HepG2 (cell line): ENCODE data around the gene BABAM2. TPM values are rescaled to one million over a fixed set of nuclear protein-coding genes. Genes with fewer than 3 reads are reported as not detected.

Experiments
- BCL6 ChIP-seq: IDR thresholded peaks from 2 replicates; pipeline ENCODE4 v1.6.1; 2016; ENCODE audit warnings: missing genetic modification reagents, missing compliant biosample characterization
- CREB1 ChIP-seq, 2 experiments: fragments of 450-650 bp in 1 of 2; IDR thresholded peaks; 2 replicates each; pipeline ENCODE4 v1.6.1; 2016 to 2017; ENCODE audit warnings: control low read depth in 1 of 2, mild to moderate bottlenecking in 1 of 2, missing compliant biosample characterization in 1 of 2, missing genetic modification characterization in 1 of 2
- CREB3 ChIP-seq: sonication (generic); formaldehyde crosslinking; IDR thresholded peaks from 2 replicates; pipeline ENCODE4 v1.5.0; 2020; ENCODE audit warnings: missing genetic modification reagents
- DNMT3B ChIP-seq: conservative IDR thresholded peaks from 2 replicates; pipeline ENCODE4 v1.6.1; 2016; ENCODE audit warnings: missing biosample characterization, control low read depth
- GATAD2A ChIP-seq: IDR thresholded peaks from 2 replicates; pipeline ENCODE4 v1.6.1; 2016
- MAX ChIP-seq: IDR thresholded peaks from 2 replicates; pipeline ENCODE4 v1.6.1; 2012; ENCODE audit warnings: inconsistent platforms
- PCBP2 ChIP-seq: fragments of 200-400 bp; formaldehyde crosslinking; optimal IDR thresholded peaks from 2 replicates; pipeline ENCODE3; 2018; ENCODE audit warnings: low read length, low read depth; ENCODE audit not compliant: poor library complexity, severe bottlenecking
- RFXANK ChIP-seq: IDR thresholded peaks from 2 replicates; pipeline ENCODE4 v1.6.1; 2016
- SMC3 ChIP-seq: IDR thresholded peaks from 2 replicates; pipeline ENCODE4 v1.6.1; 2011; ENCODE audit warnings: low read length, improper control_type of control experiment
- TBP ChIP-seq: sonication (generic); formaldehyde crosslinking; IDR thresholded peaks from 2 replicates; pipeline ENCODE4 v1.5.0; 2020; ENCODE audit warnings: missing genetic modification reagents
- TFDP2 ChIP-seq: sonication (generic); formaldehyde crosslinking; IDR thresholded peaks from 2 replicates; pipeline ENCODE4 v1.4.0; 2020; ENCODE audit warnings: missing genetic modification reagents
- THRA ChIP-seq: sonication (generic); formaldehyde crosslinking; IDR thresholded peaks from 2 replicates; pipeline ENCODE4 v1.4.0; 2020; ENCODE audit warnings: missing genetic modification reagents, borderline replicate concordance
- TSC22D2 ChIP-seq: sonication (generic); formaldehyde crosslinking; IDR thresholded peaks from 2 replicates; pipeline ENCODE4 v1.5.1; 2020; ENCODE audit warnings: missing genetic modification reagents, mild to moderate bottlenecking, borderline replicate concordance
- ZBTB7A ChIP-seq: sonication (generic); formaldehyde crosslinking; IDR thresholded peaks from 2 replicates; pipeline ENCODE4 v1.8.0; 2022; ENCODE audit warnings: mild to moderate bottlenecking, missing genetic modification reagents
- ZFP91 ChIP-seq: sonication (generic); formaldehyde crosslinking; IDR thresholded peaks from 2 replicates; pipeline ENCODE4 v1.9.0; 2022; ENCODE audit warnings: missing genetic modification reagents, mild to moderate bottlenecking, borderline replicate concordance
- ZKSCAN8 ChIP-seq: IDR thresholded peaks from 2 replicates; pipeline ENCODE4 v1.6.1; 2016; ENCODE audit warnings: borderline replicate concordance, missing genetic modification reagents, missing compliant biosample characterization
- ZNF563 ChIP-seq: sonication (generic); formaldehyde crosslinking; IDR thresholded peaks from 2 replicates; pipeline ENCODE4 v1.8.0; 2022; ENCODE audit warnings: mild to moderate bottlenecking, moderate library complexity, missing genetic modification reagents
- ZNF782 ChIP-seq: sonication (generic); formaldehyde crosslinking; IDR thresholded peaks from 2 replicates; pipeline ENCODE4 v1.4.0; 2020; ENCODE audit warnings: missing genetic modification reagents, mild to moderate bottlenecking, borderline replicate concordance
- ZXDC ChIP-seq: sonication (generic); formaldehyde crosslinking; IDR thresholded peaks from 2 replicates; pipeline ENCODE4 v1.5.0; 2020; ENCODE audit warnings: mild to moderate bottlenecking, missing genetic modification reagents
- polyA plus RNA-seq, 8 experiments: library from polyadenylated mRNA; depleted of rRNA in 3 of 8; stranded (reverse) in 7 of 8; unstranded in 1 of 8; fragments of >200 nt; fragmentation: Illumina TruSeq in 4 of 8; extraction: Trizol in 4 of 8; gene quantifications; 2 replicates each; pipeline versions ENCODE4 v1.2.1 to v1.2.3, GENCODE V29; 2011 to 2016; ENCODE audit warnings: low read depth in 4 of 8, missing spikeins in 1 of 8, mixed read lengths in 1 of 8; ENCODE audit not compliant: insufficient read depth in 1 of 8
- total RNA-seq, 5 experiments: library from RNA; depleted of rRNA; stranded (reverse); fragments of >200 nt; fragmentation: Illumina TruSeq; extraction: Trizol; gene quantifications; 2 replicates each; pipeline ENCODE4 v1.2.3, GENCODE V29; 2016; ENCODE audit warnings: low read depth in 1 of 5

The BABAM2 gene
- total and polyA plus RNA-seq, 2 of the 13 experiments (the other 11 are each of a cell fraction or from before 2014, with no cell fraction given): 24.9 to 28.0 TPM

- TF ChIP-seq ZXDC (CRISPR knock-in tag) (no peak), TSC22D2 (CRISPR knock-in tag) (no peak), SMC3 (no peak), THRA (0 out of 2 replicates have a peak, but pooled peaks have one; percentile 11), ZNF782 (CRISPR knock-in tag) (no peak), TBP (CRISPR knock-in tag) (no peak), CREB3 (CRISPR knock-in tag) (no peak), PCBP2 (no peak), CREB1 (IDR thresholded peaks at IDR 0.05) (peak; percentile 98), CREB1 (CRISPR knock-in tag; IDR thresholded peaks at IDR 0.05) (peak; percentile 88), BCL6 (CRISPR knock-in tag) (peak; percentile 68), DNMT3B (CRISPR knock-in tag) (0 out of 2 replicates have a peak, but pooled peaks have one; percentile 11), ZNF563 (CRISPR knock-in tag) (no peak), TFDP2 (CRISPR knock-in tag) (peak; percentile 36; the same call in 1 of the 2 replicates), GATAD2A (peak; percentile 35; the same call in 1 of the 2 replicates), MAX (peak; percentile 51; the same call in 1 of the 2 replicates), RFXANK (CRISPR knock-in tag) (no peak), ZKSCAN8 (CRISPR knock-in tag) (0 out of 2 replicates have a peak, but pooled peaks have one; percentile 34), ZBTB7A (CRISPR knock-in tag) (no peak), ZFP91 (no peak)
These were observed 468.9 kb downstream of the BABAM2 start (continued) for GRCh38 chr2:28359222-28360057.
